ENCODE results near the gene FAM228B.

- TF ChIP-seq SPI1 (IDR thresholded peaks at IDR 0.05; ENCODE audit: low read depth, low read length) (no peak), POLR2A (IDR thresholded peaks at IDR 0.05; ENCODE audit: low read depth, low read length) (no peak), TAF1 (IDR thresholded peaks at IDR 0.05; ENCODE audit: low read depth, low read length) (no peak), POLR2AphosphoS5 (IDR thresholded peaks at IDR 0.05; ENCODE audit: low read depth, low read length) (no peak), PAX5 (IDR thresholded peaks at IDR 0.05; ENCODE audit: insufficient read depth, low read length, severe bottlenecking) (no peak), POU2F2 (IDR thresholded peaks at IDR 0.05; ENCODE audit: low read depth, low read length) (no peak)
These were observed 37.5 kb downstream of the FAM228B start for GRCh38 chr2:24160761-24161160.

All from GM12891 (cell line).